ENCODE data around the gene CCDC191.

Gene CCDC191, protein sequence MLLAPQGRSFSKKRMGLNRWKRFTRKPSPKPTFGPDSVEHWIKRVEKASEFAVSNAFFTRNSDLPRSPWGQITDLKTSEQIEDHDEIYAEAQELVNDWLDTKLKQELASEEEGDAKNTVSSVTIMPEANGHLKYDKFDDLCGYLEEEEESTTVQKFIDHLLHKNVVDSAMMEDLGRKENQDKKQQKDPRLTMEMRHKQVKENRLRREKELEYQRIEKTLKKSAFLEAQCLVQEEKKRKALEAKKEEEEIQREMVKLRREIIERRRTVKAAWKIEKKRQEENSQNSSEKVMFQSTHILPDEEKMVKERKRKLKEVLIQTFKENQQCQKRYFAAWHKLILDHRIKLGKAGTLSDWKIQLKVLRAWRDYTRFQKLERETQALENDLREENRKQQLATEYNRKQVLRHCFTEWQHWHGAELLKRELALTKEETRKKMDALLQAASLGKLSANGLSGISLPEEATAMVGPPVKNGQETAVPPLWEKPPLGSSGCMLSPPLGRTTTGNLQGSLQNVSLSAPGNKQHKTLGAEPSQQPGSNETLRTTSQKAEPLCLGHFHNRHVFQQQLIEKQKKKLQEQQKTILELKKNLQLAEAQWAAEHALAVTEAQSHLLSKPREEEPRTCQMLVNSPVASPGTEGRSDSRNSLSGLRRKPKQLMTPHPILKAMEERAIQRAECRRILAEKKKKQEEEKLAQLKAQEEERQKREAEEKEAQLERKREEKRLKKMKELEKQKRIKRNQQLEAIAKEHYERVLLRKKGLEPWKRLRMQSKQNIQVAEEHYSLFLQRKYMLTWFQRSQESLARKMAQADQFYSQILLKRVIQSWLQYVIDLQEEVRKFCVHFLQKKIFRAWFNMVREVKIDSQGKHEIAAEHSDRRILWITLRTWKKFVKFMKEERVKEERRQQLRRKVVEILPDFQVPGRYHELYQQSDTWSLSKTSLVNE
- 3.1 to 24.2 (median 13.4) reads per million in 9 experiments for total RNA-seq

- Mint-ChIP-seq H3K36me3 (ENCODE audit: insufficient read depth) (peaks cover 31% of the 10 kb centered on the region), H3K9me3 (no peaks in the 10 kb centered on the region), H3K4me1 (ENCODE audit: low read depth in 2 of 2) (peaks cover 32 to 38% of the 10 kb centered on the region in 2 donors), H3K27me3 (no peaks in the 10 kb centered on the region), H3K27ac (peak within 1 kb of the TSS; percentile 95 to 98), H3K4me3 (peak within 1 kb of the TSS; percentile 91 to 92)
- ATAC-seq (replicated peaks) (peak; percentile 94), DNase-seq (peak; percentile 98 to 99 (median 99))
These were observed at the start of gene CCDC191, which contains the start of gene QTRT2 for GRCh38 chr3:114056130-114057010. CCDC191 (minus strand) TSS chr3:114056526; CDS start chr3:114056466, 60 bp downstream. QTRT2 (plus strand) TSS chr3:114056737; CDS start chr3:114065258, 8,521 bp downstream.

DNA sequence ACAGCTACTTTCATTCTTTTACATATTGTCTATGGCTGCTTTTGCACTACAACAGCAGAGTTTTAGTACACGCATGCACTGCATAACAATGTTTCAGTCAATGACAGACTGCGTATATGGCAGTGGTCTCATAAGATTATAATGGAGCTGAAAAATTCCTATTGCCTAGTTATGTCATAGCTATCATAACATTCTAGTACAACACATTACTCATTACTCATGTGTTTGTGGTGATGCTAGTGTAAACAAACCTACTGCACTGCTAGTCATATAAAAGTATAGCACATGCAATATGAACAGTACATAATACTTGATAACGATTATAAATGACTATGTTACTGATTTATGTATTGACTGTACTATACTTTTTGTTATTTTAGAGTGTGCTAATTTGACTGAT lies 48.1 kb upstream of the CCDC191 start:
- Mint-ChIP-seq H3K27me3 (peaks cover 2 to 11% of the 10 kb centered on the region in 2 donors), H3K36me3 (ENCODE audit: insufficient read depth) (no peaks in the 10 kb centered on the region), H3K4me1 (ENCODE audit: low read depth in 2 of 2) (no peaks in the 10 kb centered on the region), H3K27ac (no peak overlapping the region), H3K4me3 (no peak overlapping the region), H3K9me3 (no peaks in the 10 kb centered on the region)
- ATAC-seq (replicated peaks), result no peak
- DNase-seq, result no peak

GRCh38 chr3:114103858-114104257 lies 47.5 kb upstream of the CCDC191 start:
- Mint-ChIP-seq H3K36me3 (ENCODE audit: insufficient read depth) (no peaks in the 10 kb centered on the region), H3K4me1 (ENCODE audit: low read depth in 2 of 2) (no peaks in the 10 kb centered on the region), H3K4me3 (no peak overlapping the region), H3K27me3 (peaks cover 0 to 9% of the 10 kb centered on the region in 2 donors), H3K9me3 (no peaks in the 10 kb centered on the region), H3K27ac (no peak overlapping the region)
- ATAC-seq (replicated peaks), result no peak
- no peak for DNase-seq

GRCh38 chr3:114103181-114103580 lies 46.9 kb upstream of the CCDC191 start:
- no peak for ATAC-seq (replicated peaks)
- H3K27ac Mint-ChIP-seq, result no peak overlapping the region
- H3K4me1 Mint-ChIP-seq (ENCODE audit: low read depth in 2 of 2), result no peaks in the 10 kb centered on the region
- DNase-seq, result no peak
- no peaks in the 10 kb centered on the region for H3K9me3 Mint-ChIP-seq
- H3K4me3 Mint-ChIP-seq, result no peak overlapping the region
- peaks cover 0 to 9% of the 10 kb centered on the region in 2 donors for H3K27me3 Mint-ChIP-seq
- H3K36me3 Mint-ChIP-seq (ENCODE audit: insufficient read depth), result no peaks in the 10 kb centered on the region

- Mint-ChIP-seq H3K36me3 (ENCODE audit: insufficient read depth) (no peaks in the 10 kb centered on the region), H3K27me3 (peaks cover 6 to 9% of the 10 kb centered on the region in 2 donors), H3K9me3 (no peaks in the 10 kb centered on the region), H3K4me3 (no peak overlapping the region), H3K4me1 (ENCODE audit: low read depth in 2 of 2) (no peaks in the 10 kb centered on the region), H3K27ac (no peak overlapping the region)
- DNase-seq (no peak), ATAC-seq (replicated peaks) (no peak)
These were observed 44.8 kb upstream of the CCDC191 start for GRCh38 chr3:114101101-114101500.

DNA sequence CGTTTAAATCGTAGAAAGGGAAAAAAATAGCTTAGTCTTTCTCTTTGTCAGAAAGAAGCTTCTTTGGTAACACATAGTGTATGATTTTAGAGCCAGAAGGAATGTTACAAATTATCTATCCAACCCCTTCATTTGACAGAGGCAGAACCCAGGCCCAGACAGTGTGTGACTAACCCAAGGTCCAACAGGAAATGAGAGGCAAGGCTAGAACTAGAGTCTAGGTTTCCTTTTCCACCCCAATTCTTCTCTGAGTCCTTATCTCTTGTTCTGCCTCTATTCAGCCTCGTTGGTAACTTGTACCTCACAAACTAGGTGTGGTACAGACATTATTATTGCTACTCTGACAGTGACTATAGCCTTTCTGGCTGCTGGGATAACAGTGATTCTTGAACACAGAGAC lies 39.5 kb upstream of the CCDC191 start:
- no peak for ATAC-seq (replicated peaks)
- peaks cover 0 to 1% of the 10 kb centered on the region in 2 donors for H3K4me1 Mint-ChIP-seq (ENCODE audit: low read depth in 2 of 2)
- no peak overlapping the region for H3K27ac Mint-ChIP-seq
- H3K27me3 Mint-ChIP-seq, result peaks cover 4 to 6% of the 10 kb centered on the region in 2 donors
- no peaks in the 10 kb centered on the region for H3K9me3 Mint-ChIP-seq
- H3K36me3 Mint-ChIP-seq (ENCODE audit: insufficient read depth), result no peaks in the 10 kb centered on the region
- DNase-seq, result no peak
- no peak overlapping the region for H3K4me3 Mint-ChIP-seq

GRCh38 chr3:114093596-114093995 lies 37.3 kb upstream of the CCDC191 start:
- ATAC-seq (replicated peaks) (no peak), DNase-seq (no peak)
- peaks cover 0 to 1% of the 10 kb centered on the region in 2 donors for H3K4me1 Mint-ChIP-seq (ENCODE audit: low read depth in 2 of 2)
- H3K4me3 Mint-ChIP-seq, result no peak overlapping the region
- no peak overlapping the region for H3K27ac Mint-ChIP-seq
- peaks cover 0 to 6% of the 10 kb centered on the region in 2 donors for H3K27me3 Mint-ChIP-seq
- no peaks in the 10 kb centered on the region for H3K9me3 Mint-ChIP-seq
- no peaks in the 10 kb centered on the region for H3K36me3 Mint-ChIP-seq (ENCODE audit: insufficient read depth)

DNA sequence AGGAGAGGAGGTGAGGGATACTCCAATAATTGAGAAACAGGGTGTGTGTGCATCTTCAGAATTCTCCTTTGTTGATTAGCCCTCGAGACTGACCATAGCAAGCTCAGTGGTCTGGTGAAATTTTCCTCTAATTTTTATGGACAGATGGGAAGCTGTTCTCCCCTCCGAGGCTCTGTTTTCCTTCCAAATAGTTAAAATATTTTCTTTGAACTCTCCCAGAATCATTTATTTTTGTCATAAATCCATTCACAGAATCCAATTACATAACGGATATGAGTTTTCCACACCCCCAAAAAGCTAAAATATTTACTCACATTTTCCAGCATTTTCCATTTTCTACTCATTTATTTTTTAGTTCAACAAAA lies 36.7 kb upstream of the CCDC191 start:
- ATAC-seq (replicated peaks) (no peak), DNase-seq (no peak)
- Mint-ChIP-seq H3K36me3 (ENCODE audit: insufficient read depth) (no peaks in the 10 kb centered on the region), H3K27me3 (peaks cover 0 to 6% of the 10 kb centered on the region in 2 donors), H3K27ac (no peak overlapping the region), H3K9me3 (no peaks in the 10 kb centered on the region), H3K4me1 (ENCODE audit: low read depth in 2 of 2) (peaks cover 0 to 3% of the 10 kb centered on the region in 2 donors), H3K4me3 (no peak overlapping the region)

DNA sequence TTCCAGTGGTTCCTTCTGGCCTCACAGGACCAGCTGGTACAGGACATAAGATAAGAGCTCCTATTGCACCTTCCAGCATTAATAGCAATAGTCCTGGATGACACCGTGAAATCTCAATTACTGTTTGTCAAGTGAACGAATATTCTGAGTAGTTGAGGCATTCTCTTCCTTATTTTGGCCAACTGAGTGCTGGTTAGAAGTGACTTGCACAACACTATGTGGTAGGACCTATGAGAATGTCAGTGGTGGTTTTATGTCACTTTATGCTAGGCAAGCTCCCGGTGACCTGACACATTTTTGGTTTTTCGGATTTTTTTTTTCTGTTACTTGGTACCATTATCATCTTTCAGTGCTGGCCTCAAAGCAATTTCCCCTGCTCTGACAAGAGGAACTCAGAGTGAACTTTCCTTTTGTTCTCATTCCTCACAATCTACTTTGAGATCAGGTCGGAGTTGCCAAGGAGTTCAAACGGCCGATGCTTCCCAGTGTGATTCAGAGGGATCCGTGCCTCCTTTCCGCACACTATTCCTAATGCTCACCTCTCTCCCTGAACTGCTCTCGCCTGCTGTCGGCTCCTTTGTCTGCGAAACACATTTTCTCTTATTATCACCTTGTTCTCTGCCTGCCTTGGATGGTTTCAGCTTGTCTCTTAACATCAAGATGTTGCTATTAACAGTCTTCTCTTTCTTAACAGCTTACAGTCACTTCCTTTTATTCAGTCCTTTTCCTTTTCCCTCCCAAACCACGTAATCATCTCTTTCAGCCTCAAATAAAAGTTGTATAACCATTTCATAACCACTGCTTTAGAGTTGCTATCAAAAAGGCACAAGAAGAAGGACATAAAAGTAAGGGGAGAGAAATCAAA lies 36.1 kb upstream of the CCDC191 start:
- Mint-ChIP-seq H3K27ac (no peak overlapping the region), H3K27me3 (peaks cover 0 to 6% of the 10 kb centered on the region in 2 donors), H3K4me3 (no peak overlapping the region), H3K4me1 (ENCODE audit: low read depth in 2 of 2) (peaks cover 0 to 3% of the 10 kb centered on the region in 2 donors), H3K9me3 (no peaks in the 10 kb centered on the region), H3K36me3 (ENCODE audit: insufficient read depth) (no peaks in the 10 kb centered on the region)
- no peak for DNase-seq
- ATAC-seq (replicated peaks), result no peak

DNA sequence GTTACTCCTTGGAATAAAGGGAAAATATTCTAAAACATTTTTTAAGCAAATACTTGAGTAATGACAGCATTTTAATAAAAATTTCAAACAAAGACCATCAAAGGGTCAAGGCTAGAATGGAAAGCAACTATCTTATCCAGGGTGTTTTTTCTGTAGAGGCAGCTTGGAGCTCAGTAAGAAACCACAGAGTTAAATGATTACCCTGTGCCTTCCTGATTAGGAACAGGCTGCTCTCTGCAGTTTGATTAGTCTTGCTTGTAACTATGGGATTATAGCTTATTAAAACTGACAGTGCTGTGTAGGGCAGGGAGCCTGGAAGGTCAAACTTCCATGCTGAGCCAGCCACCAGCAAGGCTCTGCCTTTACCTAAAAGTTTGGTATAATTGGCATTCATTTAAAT lies 33.3 kb upstream of the CCDC191 start:
- no peaks in the 10 kb centered on the region for H3K9me3 Mint-ChIP-seq
- H3K4me1 Mint-ChIP-seq (ENCODE audit: low read depth in 2 of 2), result peaks cover 0 to 3% of the 10 kb centered on the region in 2 donors

DNA sequence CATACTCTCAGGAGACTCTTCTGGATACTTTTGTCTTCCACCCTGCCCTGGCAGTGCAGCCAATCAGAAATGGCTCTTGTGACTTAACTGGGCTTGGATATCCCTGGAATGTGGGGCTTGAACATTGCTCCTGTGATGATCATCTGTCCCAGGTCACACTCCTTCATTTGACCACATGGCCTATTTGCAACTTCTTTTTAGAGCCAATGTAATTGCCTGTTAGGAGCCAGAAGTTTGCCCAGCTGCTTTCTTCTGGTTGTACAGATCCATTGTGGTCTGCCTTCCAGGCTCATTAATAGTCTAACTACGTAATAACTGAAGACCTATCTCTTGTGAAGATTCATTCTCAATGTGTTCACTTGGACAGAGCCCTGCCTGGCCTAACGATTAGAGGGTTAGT lies 30.0 kb upstream of the CCDC191 start:
- no peak overlapping the region for H3K4me3 Mint-ChIP-seq
- peaks cover 0 to 1% of the 10 kb centered on the region in 2 donors for H3K4me1 Mint-ChIP-seq (ENCODE audit: low read depth in 2 of 2)
- H3K27ac Mint-ChIP-seq, result no peak overlapping the region
- H3K36me3 Mint-ChIP-seq (ENCODE audit: insufficient read depth), result peaks cover 38% of the 10 kb centered on the region
- no peaks in the 10 kb centered on the region for H3K27me3 Mint-ChIP-seq
- no peak for ATAC-seq (replicated peaks)
- no peak for DNase-seq
- H3K9me3 Mint-ChIP-seq, result no peaks in the 10 kb centered on the region

More for the DNA sequence above, 33.3 kb upstream of the CCDC191 start:
- H3K27me3 Mint-ChIP-seq, result no peaks in the 10 kb centered on the region
- no peak overlapping the region for H3K27ac Mint-ChIP-seq
- DNase-seq (no peak), ATAC-seq (replicated peaks) (no peak)
- H3K36me3 Mint-ChIP-seq (ENCODE audit: insufficient read depth), result peaks cover 9% of the 10 kb centered on the region
- no peak overlapping the region for H3K4me3 Mint-ChIP-seq

GRCh38 chr3:114083112-114083511 lies 26.8 kb upstream of the CCDC191 start:
- Mint-ChIP-seq H3K9me3 (no peaks in the 10 kb centered on the region), H3K27me3 (no peaks in the 10 kb centered on the region), H3K36me3 (ENCODE audit: insufficient read depth) (peaks cover 65% of the 10 kb centered on the region), H3K4me1 (ENCODE audit: low read depth in 2 of 2) (no peaks in the 10 kb centered on the region), H3K4me3 (no peak overlapping the region), H3K27ac (no peak overlapping the region)
- no peak for ATAC-seq (replicated peaks)
- DNase-seq, result no peak
